ENCODE data around the gene FURIN.
"Not testable (repeated sequence)": the region's sequence is repeated elsewhere in the genome, so short reads cannot be mapped to it uniquely, and the experiment has no call there.

Gene FURIN

DNA sequence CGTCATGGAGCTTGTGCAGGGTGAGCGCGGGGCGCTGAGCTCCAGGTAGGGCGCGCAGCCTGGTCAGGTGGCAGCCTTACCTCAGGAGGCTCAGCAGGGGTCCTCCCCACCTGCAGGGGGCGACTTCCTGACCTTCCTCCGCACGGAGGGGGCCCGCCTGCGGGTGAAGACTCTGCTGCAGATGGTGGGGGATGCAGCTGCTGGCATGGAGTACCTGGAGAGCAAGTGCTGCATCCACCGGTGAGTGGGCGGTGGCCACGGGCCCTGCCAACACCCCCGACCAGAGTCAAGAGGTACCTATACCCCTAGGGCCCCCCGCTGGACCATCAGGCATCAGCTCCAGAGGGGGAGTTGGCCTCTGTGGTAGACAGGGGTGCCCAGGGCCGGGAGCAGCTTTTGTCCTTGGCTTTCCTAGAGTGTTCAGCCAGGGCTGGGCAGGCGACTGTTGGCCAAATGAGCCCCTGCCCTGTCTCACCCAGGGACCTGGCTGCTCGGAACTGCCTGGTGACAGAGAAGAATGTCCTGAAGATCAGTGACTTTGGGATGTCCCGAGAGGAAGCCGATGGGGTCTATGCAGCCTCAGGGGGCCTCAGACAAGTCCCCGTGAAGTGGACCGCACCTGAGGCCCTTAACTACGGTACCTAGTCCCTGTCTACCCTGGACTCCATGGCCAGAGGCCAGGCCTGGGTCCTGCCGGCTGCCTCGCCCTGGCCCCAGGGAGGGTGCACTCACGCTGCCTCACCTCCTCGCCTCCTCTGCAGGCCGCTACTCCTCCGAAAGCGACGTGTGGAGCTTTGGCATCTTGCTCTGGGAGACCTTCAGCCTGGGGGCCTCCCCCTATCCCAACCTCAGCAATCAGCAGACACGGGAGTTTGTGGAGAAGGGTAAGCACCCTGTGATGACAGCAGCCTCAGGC, 25.0 kb downstream of the FURIN start:
- TF ChIP-seq EZH2 (optimal IDR thresholded peaks at IDR 0.05; ENCODE audit: low read depth, low read length) = no peak
- TF ChIP-seq, protein P1, sequence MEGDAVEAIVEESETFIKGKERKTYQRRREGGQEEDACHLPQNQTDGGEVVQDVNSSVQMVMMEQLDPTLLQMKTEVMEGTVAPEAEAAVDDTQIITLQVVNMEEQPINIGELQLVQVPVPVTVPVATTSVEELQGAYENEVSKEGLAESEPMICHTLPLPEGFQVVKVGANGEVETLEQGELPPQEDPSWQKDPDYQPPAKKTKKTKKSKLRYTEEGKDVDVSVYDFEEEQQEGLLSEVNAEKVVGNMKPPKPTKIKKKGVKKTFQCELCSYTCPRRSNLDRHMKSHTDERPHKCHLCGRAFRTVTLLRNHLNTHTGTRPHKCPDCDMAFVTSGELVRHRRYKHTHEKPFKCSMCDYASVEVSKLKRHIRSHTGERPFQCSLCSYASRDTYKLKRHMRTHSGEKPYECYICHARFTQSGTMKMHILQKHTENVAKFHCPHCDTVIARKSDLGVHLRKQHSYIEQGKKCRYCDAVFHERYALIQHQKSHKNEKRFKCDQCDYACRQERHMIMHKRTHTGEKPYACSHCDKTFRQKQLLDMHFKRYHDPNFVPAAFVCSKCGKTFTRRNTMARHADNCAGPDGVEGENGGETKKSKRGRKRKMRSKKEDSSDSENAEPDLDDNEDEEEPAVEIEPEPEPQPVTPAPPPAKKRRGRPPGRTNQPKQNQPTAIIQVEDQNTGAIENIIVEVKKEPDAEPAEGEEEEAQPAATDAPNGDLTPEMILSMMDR (IDR thresholded peaks at IDR 0.05; ENCODE audit: low read length) = peak; percentile 23
- no peak overlapping the region for H3K9ac ChIP-seq (ENCODE audit: low read length)
- 0 out of 2 replicates have a peak, but pooled peaks cover 3% of the 10 kb centered on the region for H3K4me1 ChIP-seq (ENCODE audit: low read length)
- no peaks in the 10 kb centered on the region for H3K79me2 ChIP-seq (ENCODE audit: low read length)
- no peaks in the 10 kb centered on the region for H3K36me3 ChIP-seq (replicated peaks; ENCODE audit: insufficient read depth, low read length)
- no peaks in the 10 kb centered on the region for H3K9me2 ChIP-seq (replicated peaks; ENCODE audit: insufficient read depth, low read length)
- no peaks in the 10 kb centered on the region for H3F3A ChIP-seq (ENCODE audit: insufficient read depth, low read length)
- H3K4me2 ChIP-seq (ENCODE audit: low read depth, low read length) = no peak overlapping the region
- H4K20me1 ChIP-seq (ENCODE audit: insufficient read depth, low read length) = no peaks in the 10 kb centered on the region
- no peak overlapping the region for H2AFZ ChIP-seq (ENCODE audit: low read length)
- DNase-seq = no peak
- no peaks in the 10 kb centered on the region for H3K9me3 ChIP-seq (replicated peaks; ENCODE audit: insufficient read depth, low read length)
- H3K27ac ChIP-seq (ENCODE audit: low read length) = no peak overlapping the region
- no peak overlapping the region for H3K4me3 ChIP-seq (ENCODE audit: low read length)
- peaks cover 3% of the 10 kb centered on the region; the same call in 1 of the 2 replicates for H3K27me3 ChIP-seq (replicated peaks; ENCODE audit: insufficient read depth, low read length)

DNA sequence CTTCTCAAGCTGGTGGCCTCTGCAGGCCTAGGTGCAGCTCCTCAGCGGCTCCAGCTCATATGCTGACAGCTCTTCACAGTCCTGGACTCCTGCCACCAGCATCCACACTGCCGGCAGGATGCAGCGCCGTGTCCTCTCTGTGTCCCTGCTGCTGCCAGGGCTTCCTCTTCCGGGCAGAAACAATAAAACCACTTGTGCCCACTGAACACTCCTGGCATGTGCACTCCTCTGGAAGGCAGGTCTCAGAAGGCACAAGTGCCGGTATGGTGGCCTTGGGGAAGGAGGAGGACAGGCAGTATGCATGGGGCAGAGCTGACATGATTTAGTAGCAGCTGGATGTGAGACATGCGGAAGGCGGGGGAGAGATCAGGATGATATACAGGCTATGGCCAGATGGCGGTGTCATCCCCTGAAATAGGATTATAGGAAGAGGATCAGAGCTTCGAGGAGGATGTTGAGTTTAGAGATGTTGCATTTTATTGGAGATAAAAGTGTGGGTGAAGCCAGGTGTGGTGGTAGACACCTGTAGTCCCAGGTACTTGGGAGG, 27.3 kb downstream of the FURIN start:
- H2AFZ ChIP-seq (ENCODE audit: low read length) = no peak overlapping the region
- no peak overlapping the region for H3K27ac ChIP-seq (ENCODE audit: low read length)
- H3K9ac ChIP-seq (ENCODE audit: low read length) = no peak overlapping the region
- H3K36me3 ChIP-seq (replicated peaks; ENCODE audit: insufficient read depth, low read length) = no peaks in the 10 kb centered on the region
- no peak overlapping the region for H3K4me2 ChIP-seq (ENCODE audit: low read depth, low read length)
- no peaks in the 10 kb centered on the region for H3F3A ChIP-seq (ENCODE audit: insufficient read depth, low read length)
- 0 out of 2 replicates have a peak, but pooled peaks cover 3% of the 10 kb centered on the region for H3K4me1 ChIP-seq (ENCODE audit: low read length)
- no peaks in the 10 kb centered on the region for H3K79me2 ChIP-seq (ENCODE audit: low read length)
- no peak for DNase-seq
- H4K20me1 ChIP-seq (ENCODE audit: insufficient read depth, low read length) = no peaks in the 10 kb centered on the region
- TF ChIP-seq, protein P1 (IDR thresholded peaks at IDR 0.05; ENCODE audit: low read length) = no peak
- no peak for TF ChIP-seq EZH2 (optimal IDR thresholded peaks at IDR 0.05; ENCODE audit: low read depth, low read length)
- no peak for TF ChIP-seq EZH2phosphoT487 (IDR thresholded peaks at IDR 0.05; ENCODE audit: low read length)
- H3K4me3 ChIP-seq (ENCODE audit: low read length) = no peak overlapping the region
- no peaks in the 10 kb centered on the region for H3K9me2 ChIP-seq (replicated peaks; ENCODE audit: insufficient read depth, low read length)
- H3K9me3 ChIP-seq (replicated peaks; ENCODE audit: insufficient read depth, low read length) = no peaks in the 10 kb centered on the region
- 0 out of 2 replicates have a peak, but pooled peaks cover 2% of the 10 kb centered on the region for H3K27me3 ChIP-seq (replicated peaks; ENCODE audit: insufficient read depth, low read length)

DNA sequence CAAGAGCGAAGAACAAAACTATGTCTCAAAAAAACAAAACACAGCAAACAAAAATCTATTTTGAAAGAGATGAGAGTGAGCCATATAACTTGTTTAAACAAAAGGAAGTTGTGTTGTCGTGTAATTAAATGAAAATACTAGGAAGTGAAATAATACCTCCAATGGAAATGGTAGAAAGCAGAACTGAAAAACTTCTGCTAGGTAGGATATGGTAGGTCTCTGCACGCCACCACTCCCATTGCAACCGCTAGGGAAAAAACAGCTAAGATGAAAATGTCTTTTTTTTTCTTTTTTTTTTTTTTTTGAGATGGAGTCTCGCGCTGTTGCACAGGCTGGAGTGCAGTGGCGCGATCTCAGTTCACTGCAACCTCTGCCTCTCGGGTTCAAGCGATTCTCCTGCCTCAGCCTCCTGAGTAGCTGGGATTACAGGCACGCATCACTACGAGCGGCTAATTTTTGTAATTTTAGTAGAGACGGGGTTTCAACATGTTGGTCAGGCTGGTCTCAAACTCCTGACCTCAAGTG, 28.8 kb downstream of the FURIN start:
- not testable (repeated sequence) for H3K4me3 ChIP-seq (ENCODE audit: low read length); H3K9ac ChIP-seq (ENCODE audit: low read length); H3K9me2 ChIP-seq (replicated peaks; ENCODE audit: insufficient read depth, low read length); H3K4me1 ChIP-seq (ENCODE audit: low read length); H3K36me3 ChIP-seq (replicated peaks; ENCODE audit: insufficient read depth, low read length); H4K20me1 ChIP-seq (ENCODE audit: insufficient read depth, low read length); H3K9me3 ChIP-seq (replicated peaks; ENCODE audit: insufficient read depth, low read length); H3K79me2 ChIP-seq (ENCODE audit: low read length); H3K27me3 ChIP-seq (replicated peaks; ENCODE audit: insufficient read depth, low read length); H3F3A ChIP-seq (ENCODE audit: insufficient read depth, low read length)
- DNase-seq = peak; percentile 58
- Histone ChIP-seq H3K27ac (ENCODE audit: low read length) (peak overlapping the region; percentile 46; the same call in 1 of the 2 replicates), H3K4me2 (ENCODE audit: low read depth, low read length) (peak overlapping the region; percentile 32; the same call in 1 of the 2 replicates), H2AFZ (ENCODE audit: low read length) (0 out of 2 replicates have a peak overlapping the region, but pooled peaks have one; percentile 24)

All from MM.1S (cell line).